NB4 (cell line): Measurements from ENCODE around the gene PDX1.

Experiments used
- DNase-seq: peaks from one replicate; pipeline ENCODE4 v3.0.0; 2010; ENCODE audit warnings: low read depth
- H3K4me3 ChIP-seq: one replicate; pipeline ENCODE4 v1.5.1; 2011; ENCODE audit warnings: mild to moderate bottlenecking, low read depth, low read length, moderate library complexity
- CTCF ChIP-seq: IDR thresholded peaks from one replicate; pipeline ENCODE4 v1.5.1; 2012; ENCODE audit warnings: low read depth, low read length
- MAX ChIP-seq: IDR thresholded peaks from 2 replicates; pipeline ENCODE4 v1.6.1; 2011; ENCODE audit warnings: low read depth, low read length
- MYC ChIP-seq: IDR thresholded peaks from 2 replicates; pipeline ENCODE4 v1.6.1; 2011; ENCODE audit warnings: low read depth, low read length
- POLR2A ChIP-seq: IDR thresholded peaks from 2 replicates; pipeline ENCODE4 v1.6.1; 2011; ENCODE audit warnings: mild to moderate bottlenecking; ENCODE audit not compliant: insufficient read length; ENCODE audit errors: extremely low read depth

The PDX1 gene

GRCh38 chr13:27919934-27920676 is at the start of gene PDX1:
PDX1 (plus strand) TSS chr13:27920000; CDS start chr13:27920139, 139 bp downstream.
- peak within 1 kb of the TSS; percentile 52 for H3K4me3 ChIP-seq
- TF ChIP-seq MYC (no peak), MAX (no peak), POLR2A (no peak), CTCF (no peak)
- DNase-seq = no peak

GRCh38 chr13:27878274-27878673 is 41.5 kb upstream of the PDX1 start:
- TF ChIP-seq MYC (no peak), MAX (no peak)
- no peak for DNase-seq
- H3K4me3 ChIP-seq = no peak overlapping the region

- no peak for DNase-seq
- TF ChIP-seq CTCF (no peak), MYC (no peak), POLR2A (no peak), MAX (no peak)
- no peak overlapping the region for H3K4me3 ChIP-seq
These were observed 30.3 kb upstream of the PDX1 start for GRCh38 chr13:27889471-27889870.

- no peak for TF ChIP-seq CTCF
- TF ChIP-seq MYC = no peak
- TF ChIP-seq POLR2A = no peak
- no peak for TF ChIP-seq MAX
- DNase-seq = no peak
- H3K4me3 ChIP-seq = no peak overlapping the region
These were observed 23.1 kb upstream of the PDX1 start for GRCh38 chr13:27896726-27897125.

GRCh38 chr13:27904719-27905118 is 15.1 kb upstream of the PDX1 start:
- DNase-seq = no peak
- H3K4me3 ChIP-seq = no peak overlapping the region
- TF ChIP-seq CTCF = no peak
- no peak for TF ChIP-seq MYC
- TF ChIP-seq POLR2A = no peak
- TF ChIP-seq MAX = no peak

GRCh38 chr13:27905650-27906049 is 14.2 kb upstream of the PDX1 start:
- H3K4me3 ChIP-seq = no peak overlapping the region
- no peak for DNase-seq
- no peak for TF ChIP-seq MAX
- no peak for TF ChIP-seq POLR2A
- TF ChIP-seq CTCF = no peak
- TF ChIP-seq MYC = no peak
